ENCODE data around the gene ITGB1BP1. TPM values are rescaled to one million over a fixed set of nuclear protein-coding genes. Genes with fewer than 3 reads are reported as not detected.

ITGB1BP1 gene
- total and polyA plus RNA-seq, 10 of the 15 experiments (the other 5 are each of a cell fraction or from before 2014, with no cell fraction given) = 50.2 to 273 (median 97.2) TPM

- no peak for ATAC-seq
- H3K9me3 ChIP-seq (replicated peaks; ENCODE audit: control insufficient read depth, insufficient read depth, low read length) = no peaks in the 10 kb centered on the region
- FAIRE-seq = no peak
- no peaks in the 10 kb centered on the region for H3K79me2 ChIP-seq (ENCODE audit: control insufficient read depth, insufficient read depth, low read length)
- H3K4me2 ChIP-seq (ENCODE audit: control insufficient read depth, insufficient read depth) = no peak overlapping the region
- no peak overlapping the region for H3K4me3 ChIP-seq
- CTCF ChIA-PET = no interaction called here
- in situ Hi-C loops (cut with MboI) (no loop called here), intact Hi-C loops (cut with micrococcal nuclease; ENCODE audit: unreplicated experiment) (no loop called here)
- H4K20me1 ChIP-seq (ENCODE audit: control insufficient read depth, insufficient read depth) = no peaks in the 10 kb centered on the region
- no peak overlapping the region for H2AFZ ChIP-seq (ENCODE audit: control insufficient read depth, low read depth, low read length)
- no TSS peak for BruUV-seq (replicated peaks)
- H3K27me3 ChIP-seq (replicated peaks in 1 of 2; ENCODE audit: control insufficient read depth in 2 of 2, insufficient read depth in 2 of 2, low read length in 1 of 2) = no peaks in the 10 kb centered on the region
- no peak overlapping the region for H3K9ac ChIP-seq (ENCODE audit: control insufficient read depth, insufficient read depth, low read length)
- RAD21 ChIA-PET (ENCODE audit: unreplicated experiment) = no interaction called here
- SMC1A ChIA-PET (ENCODE audit: uncharacterized antibody, unreplicated experiment) = no interaction called here
- no peak overlapping the region for H3K27ac ChIP-seq (ENCODE audit: control insufficient read depth, insufficient read depth)
- DNase-seq (ENCODE audit: low read depth, low spot score) = no peak
- H3K4me1 ChIP-seq (ENCODE audit: control insufficient read depth, insufficient read depth, low read length) = no peaks in the 10 kb centered on the region
- H3K36me3 ChIP-seq (ENCODE audit: control insufficient read depth in 2 of 2, insufficient read depth in 2 of 2, low read length in 1 of 2) = peaks cover 5 to 19% of the 10 kb centered on the region in 2 experiments
- 83% methylated on average over 3 of the region's 3 CpGs for WGBS (ENCODE audit: insufficient coverage, insufficient replicate concordance, low lambda C conversion rate, missing lambda C conversion rate)
- POLR2A ChIA-PET = no interaction called here
- TF ChIP-seq, protein P1, sequence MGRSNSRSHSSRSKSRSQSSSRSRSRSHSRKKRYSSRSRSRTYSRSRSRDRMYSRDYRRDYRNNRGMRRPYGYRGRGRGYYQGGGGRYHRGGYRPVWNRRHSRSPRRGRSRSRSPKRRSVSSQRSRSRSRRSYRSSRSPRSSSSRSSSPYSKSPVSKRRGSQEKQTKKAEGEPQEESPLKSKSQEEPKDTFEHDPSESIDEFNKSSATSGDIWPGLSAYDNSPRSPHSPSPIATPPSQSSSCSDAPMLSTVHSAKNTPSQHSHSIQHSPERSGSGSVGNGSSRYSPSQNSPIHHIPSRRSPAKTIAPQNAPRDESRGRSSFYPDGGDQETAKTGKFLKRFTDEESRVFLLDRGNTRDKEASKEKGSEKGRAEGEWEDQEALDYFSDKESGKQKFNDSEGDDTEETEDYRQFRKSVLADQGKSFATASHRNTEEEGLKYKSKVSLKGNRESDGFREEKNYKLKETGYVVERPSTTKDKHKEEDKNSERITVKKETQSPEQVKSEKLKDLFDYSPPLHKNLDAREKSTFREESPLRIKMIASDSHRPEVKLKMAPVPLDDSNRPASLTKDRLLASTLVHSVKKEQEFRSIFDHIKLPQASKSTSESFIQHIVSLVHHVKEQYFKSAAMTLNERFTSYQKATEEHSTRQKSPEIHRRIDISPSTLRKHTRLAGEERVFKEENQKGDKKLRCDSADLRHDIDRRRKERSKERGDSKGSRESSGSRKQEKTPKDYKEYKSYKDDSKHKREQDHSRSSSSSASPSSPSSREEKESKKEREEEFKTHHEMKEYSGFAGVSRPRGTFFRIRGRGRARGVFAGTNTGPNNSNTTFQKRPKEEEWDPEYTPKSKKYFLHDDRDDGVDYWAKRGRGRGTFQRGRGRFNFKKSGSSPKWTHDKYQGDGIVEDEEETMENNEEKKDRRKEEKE (IDR thresholded peaks at IDR 0.05) = no peak
- TF ChIP-seq POU2F2 (IDR thresholded peaks at IDR 0.05; ENCODE audit: borderline replicate concordance, low read depth, low read length) (no peak), CEBPZ (IDR thresholded peaks at IDR 0.05; ENCODE audit: low read depth, low read length) (no peak), JUNB (IDR thresholded peaks at IDR 0.05) (no peak), CBX3 (IDR thresholded peaks at IDR 0.05; ENCODE audit: borderline replicate concordance, low read depth) (no peak), NBN (IDR thresholded peaks at IDR 0.05) (no peak), POLR2AphosphoS2 (IDR thresholded peaks at IDR 0.05; ENCODE audit: low read depth, low read length) (no peak), FOS (IDR thresholded peaks at IDR 0.05; ENCODE audit: borderline replicate concordance, extremely low read depth, insufficient read length) (no peak), TCF12 (IDR thresholded peaks at IDR 0.05; ENCODE audit: low read depth, low read length) (no peak), KLF5 (IDR thresholded peaks at IDR 0.05; ENCODE audit: partially characterized antibody) (no peak), RUNX3 (IDR thresholded peaks at IDR 0.05; ENCODE audit: low read length) (no peak)
- TF ChIP-seq, protein P2, sequence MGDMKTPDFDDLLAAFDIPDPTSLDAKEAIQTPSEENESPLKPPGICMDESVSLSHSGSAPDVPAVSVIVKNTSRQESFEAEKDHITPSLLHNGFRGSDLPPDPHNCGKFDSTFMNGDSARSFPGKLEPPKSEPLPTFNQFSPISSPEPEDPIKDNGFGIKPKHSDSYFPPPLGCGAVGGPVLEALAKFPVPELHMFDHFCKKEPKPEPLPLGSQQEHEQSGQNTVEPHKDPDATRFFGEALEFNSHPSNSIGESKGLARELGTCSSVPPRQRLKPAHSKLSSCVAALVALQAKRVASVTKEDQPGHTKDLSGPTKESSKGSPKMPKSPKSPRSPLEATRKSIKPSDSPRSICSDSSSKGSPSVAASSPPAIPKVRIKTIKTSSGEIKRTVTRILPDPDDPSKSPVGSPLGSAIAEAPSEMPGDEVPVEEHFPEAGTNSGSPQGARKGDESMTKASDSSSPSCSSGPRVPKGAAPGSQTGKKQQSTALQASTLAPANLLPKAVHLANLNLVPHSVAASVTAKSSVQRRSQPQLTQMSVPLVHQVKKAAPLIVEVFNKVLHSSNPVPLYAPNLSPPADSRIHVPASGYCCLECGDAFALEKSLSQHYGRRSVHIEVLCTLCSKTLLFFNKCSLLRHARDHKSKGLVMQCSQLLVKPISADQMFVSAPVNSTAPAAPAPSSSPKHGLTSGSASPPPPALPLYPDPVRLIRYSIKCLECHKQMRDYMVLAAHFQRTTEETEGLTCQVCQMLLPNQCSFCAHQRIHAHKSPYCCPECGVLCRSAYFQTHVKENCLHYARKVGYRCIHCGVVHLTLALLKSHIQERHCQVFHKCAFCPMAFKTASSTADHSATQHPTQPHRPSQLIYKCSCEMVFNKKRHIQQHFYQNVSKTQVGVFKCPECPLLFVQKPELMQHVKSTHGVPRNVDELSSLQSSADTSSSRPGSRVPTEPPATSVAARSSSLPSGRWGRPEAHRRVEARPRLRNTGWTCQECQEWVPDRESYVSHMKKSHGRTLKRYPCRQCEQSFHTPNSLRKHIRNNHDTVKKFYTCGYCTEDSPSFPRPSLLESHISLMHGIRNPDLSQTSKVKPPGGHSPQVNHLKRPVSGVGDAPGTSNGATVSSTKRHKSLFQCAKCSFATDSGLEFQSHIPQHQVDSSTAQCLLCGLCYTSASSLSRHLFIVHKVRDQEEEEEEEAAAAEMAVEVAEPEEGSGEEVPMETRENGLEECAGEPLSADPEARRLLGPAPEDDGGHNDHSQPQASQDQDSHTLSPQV (IDR thresholded peaks at IDR 0.05) = no peak
- TF ChIP-seq, protein P3, sequence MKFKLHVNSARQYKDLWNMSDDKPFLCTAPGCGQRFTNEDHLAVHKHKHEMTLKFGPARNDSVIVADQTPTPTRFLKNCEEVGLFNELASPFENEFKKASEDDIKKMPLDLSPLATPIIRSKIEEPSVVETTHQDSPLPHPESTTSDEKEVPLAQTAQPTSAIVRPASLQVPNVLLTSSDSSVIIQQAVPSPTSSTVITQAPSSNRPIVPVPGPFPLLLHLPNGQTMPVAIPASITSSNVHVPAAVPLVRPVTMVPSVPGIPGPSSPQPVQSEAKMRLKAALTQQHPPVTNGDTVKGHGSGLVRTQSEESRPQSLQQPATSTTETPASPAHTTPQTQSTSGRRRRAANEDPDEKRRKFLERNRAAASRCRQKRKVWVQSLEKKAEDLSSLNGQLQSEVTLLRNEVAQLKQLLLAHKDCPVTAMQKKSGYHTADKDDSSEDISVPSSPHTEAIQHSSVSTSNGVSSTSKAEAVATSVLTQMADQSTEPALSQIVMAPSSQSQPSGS (IDR thresholded peaks at IDR 0.05; ENCODE audit: low read length) = no peak
Measured at GRCh38 chr2:9410108-9410507, 13.2 kb downstream of the ITGB1BP1 start.

Measured in GM12878 (cell line).